Spleen (tissue), 11 donors: ENCODE measurements around the gene ABCC1. TPM values are rescaled to one million over a fixed set of nuclear protein-coding genes. Genes with fewer than 3 reads are reported as not detected.

ENCODE experiments used
- DNase-seq: peaks from one replicate; pipeline ENCODE4 v3.0.0-alpha.2; 2020
- H3K27ac ChIP-seq, 8 donors: fragments of 200-600 bp; sonication (generic) in 7 of 8; 1 replicate in 4 of 8; 2 replicates in 4 of 8; pipeline versions ENCODE4 v1.5.0 to v1.8.0; 2016 to 2021; ENCODE audit warnings: inconsistent platforms in 4 of 8, mild to moderate bottlenecking in 4 of 8, moderate library complexity in 1 of 8
- H3K27me3 ChIP-seq, 7 donors: fragments of 200-600 bp; sonication (generic) in 6 of 7; replicated peaks in 1 of 7; 1 replicate in 4 of 7; 2 replicates in 3 of 7; pipeline versions ENCODE4 v1.5.0 to v1.8.0; 2016 to 2021; ENCODE audit warnings: inconsistent platforms in 3 of 7, mild to moderate bottlenecking in 1 of 7
- H3K36me3 ChIP-seq, 6 donors: fragments of 200-600 bp; sonication (generic) in 5 of 6; 1 replicate in 4 of 6; 2 replicates in 2 of 6; pipeline versions ENCODE4 v1.5.0 to v1.8.0; 2016 to 2021; ENCODE audit warnings: inconsistent platforms in 2 of 6
- H3K4me1 ChIP-seq, 6 donors: fragments of 200-600 bp; sonication (generic) in 5 of 6; 1 replicate in 3 of 6; 2 replicates in 3 of 6; pipeline versions ENCODE4 v1.5.0 to v1.8.0; 2016 to 2021; ENCODE audit warnings: inconsistent platforms in 3 of 6
- H3K4me3 ChIP-seq, 8 donors: fragments of 200-600 bp; sonication (generic) in 7 of 8; 1 replicate in 4 of 8; 2 replicates in 4 of 8; pipeline versions ENCODE4 v1.5.0 to v1.8.0; 2016 to 2021; ENCODE audit warnings: inconsistent platforms in 4 of 8, mild to moderate bottlenecking in 4 of 8, moderate library complexity in 2 of 8
- H3K9me3 ChIP-seq, 8 donors: fragments of 200-600 bp; sonication (generic) in 7 of 8; 1 replicate in 4 of 8; 2 replicates in 4 of 8; pipeline versions ENCODE4 v1.5.0 to v1.8.0; 2016 to 2021; ENCODE audit warnings: inconsistent platforms in 4 of 8
- CTCF ChIP-seq, 11 experiments: fragments of 200-600 bp in 7 of 11; fragments of 450-650 bp in 4 of 11; sonication (generic) in 4 of 11; IDR thresholded peaks in 8 of 11; conservative IDR thresholded peaks in 3 of 11; 1 replicate in 7 of 11; 2 replicates in 4 of 11; pipeline versions ENCODE4 v1.4.0 to v1.8.0; 2016 to 2021; ENCODE audit warnings: antibody characterized with exemption in 11 of 11, inconsistent platforms in 4 of 11, mild to moderate bottlenecking in 1 of 11
- POLR2A ChIP-seq, 3 donors: fragments of 450-650 bp; IDR thresholded peaks; one replicate each; pipeline ENCODE4 v1.5.1; 2017; ENCODE audit warnings: antibody characterized with exemption in 3 of 3, mild to moderate bottlenecking in 1 of 3
- POLR2AphosphoS5 ChIP-seq, 3 donors: sonication (generic); formaldehyde crosslinking; IDR thresholded peaks; one replicate each; pipeline ENCODE4 v1.5.1; 2017; ENCODE audit warnings: antibody characterized with exemption in 3 of 3
- WGBS, 5 donors: extraction: QIAGEN DNeasy Blood & Tissue Kit in 3 of 5; methylation state at CpG; one replicate each; pipeline versions ENCODE4 v1.1.5 to v1.1.7; 2013 to 2018; 5-methylcytosine and 5-hydroxymethylcytosine counted together
- intact Hi-C: fragments of 100-400 bp; cut with DNase I; formaldehyde crosslinking; loops from one replicate; pipeline ENCODE4 v1.15.0; 2023; ENCODE audit warnings: low total_unique reads
- polyA plus RNA-seq, 3 donors: library from polyadenylated mRNA; stranded (reverse); fragments of 200-250 nt; gene quantifications; one replicate each; pipeline ENCODE4 v1.2.1, GENCODE V29; 2013
- total RNA-seq, 7 donors: library from RNA; depleted of rRNA in 3 of 7; stranded (reverse); fragments of >200 nt in 3 of 7; fragmentation: NEBNext Ultra II Directional in 4 of 7; extraction: Animal tissue kit (Norgen Biotek cat#: 25700) in 4 of 7; gene quantifications; one replicate each; pipeline versions ENCODE4 v1.1.0 to v1.2.1, GENCODE V29; 2016 to 2021
- donor health status: healthy with polysubstance abuse.
- donor health status: DM: no; HTN: no; CAD: no; lungs with moderate emphysema.
- donor health status: DM: no; HTN: no; CAD: no.
- donor health status: Bipolar disorder and iron deficiency.
- donor health status: healthy.
- donor health status: DM: no; HTN: no; CAD: no.
- donor health status: DM: yes; HTN: yes; CAD: no.

The ABCC1 gene
- total and polyA plus RNA-seq, 10 donors, result 7.8 to 65.7 (median 52.5) TPM

GRCh38 chr16:15952265-15952711, 2.9 kb downstream of the ABCC1 start:
- Histone ChIP-seq H3K4me1 (peaks cover 19 to 88% (median 61%) of the 10 kb centered on the region in 6 donors), H3K27ac (peak overlapping the region; percentile 35 to 93 (median 80)), H3K36me3 (no peaks in the 10 kb centered on the region), H3K4me3 (peak overlapping the region in 1 of 8 donors; percentile 94), H3K27me3 (no peaks in the 10 kb centered on the region), H3K9me3 (no peaks in the 10 kb centered on the region)
- TF ChIP-seq POLR2AphosphoS5 (IDR thresholded peaks at IDR 0.05) (peak in 2 of 3 donors; percentile 7 to 29), POLR2A (IDR thresholded peaks at IDR 0.05) (no peak)
- 17 to 37% (median 20%) methylated on average over 5 of the region's 5 CpGs for WGBS, 5 donors
- intact Hi-C loops, result loop anchor here (10.0 kb wide), 1 partner anchor 57 kb away; no protein-coding TSS in a partner anchor
- no peak for DNase-seq

- intact Hi-C loops, result loop anchor here (10.0 kb wide), 1 partner anchor 59 kb away; no protein-coding TSS in a partner anchor
- no peak for DNase-seq
- H3K9me3 ChIP-seq, result no peaks in the 10 kb centered on the region
- peaks cover 19 to 94% (median 63%) of the 10 kb centered on the region in 6 donors for H3K4me1 ChIP-seq
- 78 to 89% (median 84%) methylated on average over 6 to 8 of the region's 8 CpGs for WGBS, 5 donors
- no peaks in the 10 kb centered on the region for H3K27me3 ChIP-seq
- no peak for TF ChIP-seq POLR2AphosphoS5 (IDR thresholded peaks at IDR 0.05)
- TF ChIP-seq POLR2A (IDR thresholded peaks at IDR 0.05), result no peak
- no peak for TF ChIP-seq CTCF (IDR thresholded peaks at IDR 0.05 in 8 of 11, conservative IDR thresholded peaks at IDR 0.05 in 3 of 11)
- H3K36me3 ChIP-seq, result no peaks in the 10 kb centered on the region
- H3K4me3 ChIP-seq, result no peak overlapping the region
- peak overlapping the region in 3 of 8 donors; percentile 18 to 91 (median 87) for H3K27ac ChIP-seq
Observed at GRCh38 chr16:15953477-15953876, 4.1 kb downstream of the ABCC1 start.

GRCh38 chr16:15953929-15954813, 4.8 kb downstream of the ABCC1 start:
- Histone ChIP-seq H3K9me3 (no peaks in the 10 kb centered on the region), H3K36me3 (no peaks in the 10 kb centered on the region), H3K4me1 (peaks cover 19 to 94% (median 59%) of the 10 kb centered on the region in 6 donors), H3K4me3 (no peak overlapping the region), H3K27ac (peak overlapping the region in 5 of 8 donors; percentile 1 to 66 (median 28)), H3K27me3 (no peaks in the 10 kb centered on the region)
- no peak for DNase-seq
- WGBS, 5 donors, result 74 to 81% (median 79%) methylated on average over 17 of the region's 17 CpGs
- intact Hi-C loops, result loop anchor here (10.0 kb wide), 1 partner anchor 59 kb away; no protein-coding TSS in a partner anchor
- TF ChIP-seq POLR2A (IDR thresholded peaks at IDR 0.05), result no peak
- TF ChIP-seq CTCF (IDR thresholded peaks at IDR 0.05 in 8 of 11, conservative IDR thresholded peaks at IDR 0.05 in 3 of 11), result no peak
- no peak for TF ChIP-seq POLR2AphosphoS5 (IDR thresholded peaks at IDR 0.05)

DNA sequence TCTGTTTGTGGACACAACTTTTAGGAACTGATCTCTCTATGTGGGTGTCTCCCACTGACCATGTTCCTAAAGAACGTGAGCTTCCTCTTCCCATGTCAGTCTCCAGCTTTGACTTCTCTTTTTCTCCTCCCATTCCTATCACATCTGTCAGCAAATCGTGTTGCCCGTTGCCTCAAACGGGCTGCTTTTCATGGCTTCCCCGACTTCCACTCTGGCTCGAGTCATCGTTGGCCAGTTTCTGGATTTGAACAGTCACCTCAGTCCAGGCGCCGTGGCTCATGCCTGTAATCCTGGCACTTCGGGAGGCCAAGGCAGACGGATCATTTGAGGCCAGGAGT, 5.4 kb downstream of the ABCC1 start:
- intact Hi-C loops, result loop anchor here (10.0 kb wide), 1 partner anchor 60 kb away; no protein-coding TSS in a partner anchor
- WGBS, 5 donors, result 53 to 75% (median 65%) methylated on average over 11 of the region's 11 CpGs
- H3K36me3 ChIP-seq, result no peaks in the 10 kb centered on the region
- DNase-seq, result no peak
- H3K27ac ChIP-seq, result peak overlapping the region in 4 of 8 donors; percentile 28 to 66 (median 49)
- no peak overlapping the region for H3K4me3 ChIP-seq
- no peak for TF ChIP-seq CTCF (IDR thresholded peaks at IDR 0.05 in 8 of 11, conservative IDR thresholded peaks at IDR 0.05 in 3 of 11)
- no peak for TF ChIP-seq POLR2A (IDR thresholded peaks at IDR 0.05)
- peak in 1 of 3 donors; percentile 44 for TF ChIP-seq POLR2AphosphoS5 (IDR thresholded peaks at IDR 0.05)
- no peaks in the 10 kb centered on the region for H3K27me3 ChIP-seq
- H3K4me1 ChIP-seq, result peaks cover 19 to 99% (median 61%) of the 10 kb centered on the region in 6 donors
- no peaks in the 10 kb centered on the region for H3K9me3 ChIP-seq
